Jurkat, Clone E6-1 (cell line): ENCODE measurements around the gene NTM.
"Not testable (repeated sequence)": the region's sequence is repeated elsewhere in the genome, so short reads cannot be mapped to it uniquely, and the experiment has no call there.

ENCODE experiments used
- DNase-seq: peaks from one replicate; pipeline ENCODE4 v3.0.0-alpha.2; 2011; ENCODE audit warnings: low read depth, low spot score
- H3K4me3 ChIP-seq: 2 replicates; pipeline ENCODE4 v1.5.1; 2011; ENCODE audit warnings: mild to moderate bottlenecking, low read length, control low read depth, moderate library complexity

The NTM gene

DNA sequence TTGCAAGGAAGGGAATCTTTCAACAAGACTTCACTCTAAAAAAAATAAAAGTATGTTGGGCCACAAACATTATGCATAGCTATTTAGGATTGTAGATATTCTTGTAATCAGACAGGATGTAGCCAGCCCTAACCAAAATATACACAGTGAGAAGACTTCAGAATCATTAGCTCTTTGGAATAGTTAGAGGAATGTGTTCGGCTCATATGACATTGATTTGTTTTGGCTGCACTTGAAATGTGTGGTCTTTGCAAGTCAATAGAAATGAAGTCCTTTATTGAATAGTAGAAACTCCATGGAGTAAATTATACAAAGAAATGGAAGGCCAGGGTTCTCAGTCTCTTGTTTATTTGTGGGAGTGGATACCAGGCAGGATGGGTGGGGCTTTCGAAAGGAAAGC lies 692.1 kb downstream of the NTM start:
- no peak overlapping the region for H3K4me3 ChIP-seq
- no peak for DNase-seq

DNA sequence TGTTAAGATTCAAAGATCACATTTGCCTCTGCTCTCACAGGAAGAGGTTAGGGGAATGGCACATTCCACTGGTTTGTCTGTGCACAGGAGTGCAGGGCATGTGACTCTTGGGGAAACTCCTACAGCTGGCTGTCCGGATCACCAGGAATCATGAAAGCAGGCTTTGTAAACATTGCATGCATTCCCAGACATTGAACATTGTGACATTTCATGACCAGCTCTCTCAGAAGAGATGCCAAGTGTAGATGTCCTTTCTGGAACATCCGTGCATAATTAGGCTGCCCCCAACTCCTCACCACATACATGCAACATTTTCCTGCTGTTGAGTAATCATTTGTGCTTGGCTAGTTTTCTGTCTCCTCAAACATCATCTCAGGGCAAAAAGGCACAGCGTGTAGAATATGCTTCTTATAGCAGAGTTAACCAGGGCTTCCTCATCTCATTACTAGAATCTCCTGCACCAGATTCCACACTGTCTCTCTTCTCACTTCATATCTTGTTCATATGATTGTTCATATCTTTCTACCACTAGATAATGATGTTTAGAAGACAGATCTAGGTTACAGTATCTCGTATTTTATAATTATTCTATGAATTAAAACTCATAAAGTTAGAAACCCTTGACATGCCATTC lies 694.7 kb downstream of the NTM start:
- DNase-seq: no peak
- no peak overlapping the region for H3K4me3 ChIP-seq

DNA sequence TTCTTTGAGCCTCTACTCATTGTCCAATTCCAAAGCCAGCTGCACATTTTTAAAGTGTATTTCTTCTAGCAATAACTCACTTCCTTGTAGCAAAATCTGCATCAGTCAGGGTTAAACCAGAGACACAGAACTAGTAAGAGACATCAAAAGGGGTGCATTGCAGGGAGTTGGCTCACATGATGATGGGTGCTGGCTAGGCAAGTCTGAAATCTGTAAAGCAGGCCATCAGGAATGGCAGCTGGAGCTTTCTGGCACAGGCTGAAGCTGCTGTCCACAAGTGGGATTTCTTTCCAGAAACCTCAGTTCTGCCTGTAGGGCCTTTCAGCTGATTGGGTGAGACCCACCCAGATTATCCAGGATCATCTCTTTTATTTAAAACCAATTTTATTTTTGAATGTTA lies 698.1 kb downstream of the NTM start:
- DNase-seq: no peak
- H3K4me3 ChIP-seq: no peak overlapping the region

DNA sequence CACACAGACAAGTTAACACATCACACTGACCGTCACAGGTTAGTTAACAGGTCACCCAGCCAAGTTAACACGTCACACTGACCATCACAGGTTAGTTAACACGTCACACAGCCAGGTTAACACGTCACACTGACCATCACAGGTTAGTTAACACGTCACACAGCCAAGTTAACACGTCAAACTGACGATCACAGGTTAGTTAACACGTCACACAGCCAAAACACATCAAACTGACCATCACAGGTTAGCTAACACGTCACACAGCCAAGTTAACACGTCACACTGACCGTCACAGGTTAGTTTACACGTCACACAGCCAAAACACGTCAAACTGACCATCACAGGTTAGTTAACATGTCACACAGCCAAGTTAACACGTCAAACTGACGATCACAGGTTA lies 699.2 kb downstream of the NTM start:
- DNase-seq, H3K4me3 ChIP-seq: not testable (repeated sequence)

DNA sequence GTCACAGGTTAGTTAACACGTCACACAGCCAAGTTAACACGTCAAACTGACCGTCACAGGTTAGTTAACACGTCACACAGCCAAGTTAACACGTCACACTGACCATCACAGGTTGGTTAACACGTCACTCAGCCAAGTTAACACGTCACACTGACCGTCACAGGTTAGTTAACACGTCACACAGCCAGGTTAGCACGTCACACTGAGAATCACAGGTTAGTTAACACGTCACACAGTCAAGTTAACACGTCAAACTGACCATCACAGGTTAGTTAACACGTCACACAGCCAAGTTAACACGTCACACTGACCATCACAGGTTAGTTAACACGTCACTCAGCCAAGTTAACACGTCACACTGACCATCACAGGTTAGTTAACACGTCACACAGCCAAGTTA lies 700.5 kb downstream of the NTM start:
- DNase-seq, H3K4me3 ChIP-seq: not testable (repeated sequence)

DNA sequence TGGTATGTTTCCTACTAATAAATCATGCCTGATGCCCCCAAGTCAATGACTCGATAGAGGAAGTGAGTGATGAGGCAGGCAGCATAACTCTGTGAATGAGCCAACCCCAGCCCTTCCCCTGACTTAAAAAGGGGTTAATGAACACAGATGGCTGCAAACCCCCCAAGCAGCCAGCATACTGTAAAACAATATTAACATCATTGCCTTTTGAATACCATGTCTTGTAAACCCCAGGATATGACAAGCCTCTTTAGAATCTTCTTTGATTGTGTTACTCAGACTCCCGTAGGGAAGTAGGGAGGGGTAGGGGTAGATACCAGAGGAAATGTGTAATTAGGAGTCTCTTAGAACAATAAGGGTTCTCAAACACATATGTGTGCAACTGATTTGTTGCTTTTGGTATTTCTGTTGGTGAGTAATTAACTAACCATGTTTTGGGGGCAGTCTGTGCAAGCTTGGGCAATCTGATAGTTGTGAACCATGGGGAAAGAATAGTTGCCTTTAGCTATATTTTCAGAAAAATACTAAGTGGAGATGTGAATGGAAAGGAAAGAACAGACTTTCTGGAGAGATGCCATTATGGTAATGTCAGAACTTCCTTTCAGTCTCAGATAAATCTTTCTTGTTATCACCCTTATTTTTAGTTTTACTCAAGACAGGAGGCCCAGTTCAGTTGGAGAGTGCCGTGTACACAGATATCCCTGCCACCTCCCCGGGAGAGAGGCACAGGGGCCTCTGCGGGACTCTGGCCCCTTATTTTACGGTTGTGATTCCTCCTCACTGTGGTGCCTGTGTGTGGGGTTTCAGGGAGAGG lies 701.8 kb downstream of the NTM start:
- H3K4me3 ChIP-seq: no peak overlapping the region
- DNase-seq: no peak

DNA sequence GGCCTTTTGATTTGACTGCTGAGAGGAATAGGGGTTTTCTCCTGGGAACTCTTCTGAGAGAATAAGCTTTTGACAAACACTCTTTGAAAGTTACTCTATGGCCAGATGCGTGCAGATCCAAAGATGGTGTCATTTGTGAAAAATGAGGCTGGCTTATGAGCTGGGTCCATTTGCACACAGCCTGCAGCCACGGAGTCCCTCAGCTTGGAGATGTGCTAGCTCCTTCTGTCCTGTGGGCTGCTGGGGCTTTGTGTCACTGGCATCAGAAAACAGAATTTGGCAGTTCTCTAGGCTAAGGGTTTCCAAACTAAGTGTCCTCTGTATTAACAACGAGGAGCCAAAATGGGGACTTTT lies 702.4 kb downstream of the NTM start:
- H3K4me3 ChIP-seq: no peak overlapping the region
- no peak for DNase-seq

DNA sequence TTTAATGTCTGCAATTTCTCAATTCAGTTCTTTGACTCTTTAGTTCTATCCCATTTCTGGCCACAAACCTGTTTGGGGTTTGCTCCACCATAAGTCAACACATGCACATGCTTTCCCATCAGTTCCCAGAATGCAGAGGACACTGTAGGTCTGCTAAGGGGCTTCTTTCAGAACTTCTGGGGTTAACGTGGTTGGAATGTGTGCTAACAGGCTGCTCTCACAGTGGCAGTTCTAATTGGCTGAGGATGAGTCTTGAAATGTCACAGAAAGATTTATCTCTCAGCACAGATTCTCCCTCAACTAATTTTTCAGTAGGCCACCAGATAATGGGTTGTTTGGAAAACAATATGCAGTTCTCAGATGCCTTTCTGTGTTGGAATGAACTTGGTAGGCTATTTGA lies 703.4 kb downstream of the NTM start:
- no peak overlapping the region for H3K4me3 ChIP-seq
- no peak for DNase-seq

DNA sequence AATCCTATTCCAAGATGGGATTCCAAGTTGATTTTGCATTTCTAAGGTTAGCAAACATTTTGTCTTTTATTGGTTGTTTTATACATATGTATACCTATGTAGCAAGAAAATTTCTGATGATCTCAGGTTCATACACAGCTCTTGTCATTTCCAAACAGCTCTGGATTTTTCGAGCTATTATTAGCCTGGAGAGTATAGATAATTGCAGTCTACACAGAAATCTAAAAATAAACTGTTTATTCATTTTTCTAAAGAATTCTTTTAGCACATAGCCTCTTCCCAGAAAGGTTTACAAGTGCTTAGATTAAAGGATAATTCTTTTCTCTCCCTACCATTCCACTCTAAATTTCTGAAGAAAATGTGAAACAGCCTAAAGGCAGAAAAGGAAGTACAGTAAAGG lies 705.0 kb downstream of the NTM start:
- H3K4me3 ChIP-seq: no peak overlapping the region
- no peak for DNase-seq

DNA sequence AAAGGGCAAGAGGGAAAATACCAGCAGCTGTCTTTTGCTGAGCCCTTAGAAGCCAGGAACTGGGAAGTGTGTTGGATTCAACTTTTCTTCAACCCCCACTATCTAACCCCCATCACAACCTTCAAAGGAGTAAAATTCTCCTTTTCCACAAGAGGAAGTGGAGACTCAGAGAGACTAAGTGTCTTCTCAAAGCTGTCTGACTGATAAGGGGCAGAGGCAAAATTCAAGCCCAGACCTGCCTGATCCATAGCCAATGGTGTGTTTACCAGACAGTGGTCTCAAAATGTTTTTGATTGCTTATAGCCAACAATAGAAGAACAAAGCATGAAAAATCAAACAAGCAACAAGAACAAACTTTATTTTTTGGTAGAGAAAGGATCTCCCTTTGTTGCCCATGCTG lies 707.0 kb downstream of the NTM start:
- no peak overlapping the region for H3K4me3 ChIP-seq
- DNase-seq: no peak

DNA sequence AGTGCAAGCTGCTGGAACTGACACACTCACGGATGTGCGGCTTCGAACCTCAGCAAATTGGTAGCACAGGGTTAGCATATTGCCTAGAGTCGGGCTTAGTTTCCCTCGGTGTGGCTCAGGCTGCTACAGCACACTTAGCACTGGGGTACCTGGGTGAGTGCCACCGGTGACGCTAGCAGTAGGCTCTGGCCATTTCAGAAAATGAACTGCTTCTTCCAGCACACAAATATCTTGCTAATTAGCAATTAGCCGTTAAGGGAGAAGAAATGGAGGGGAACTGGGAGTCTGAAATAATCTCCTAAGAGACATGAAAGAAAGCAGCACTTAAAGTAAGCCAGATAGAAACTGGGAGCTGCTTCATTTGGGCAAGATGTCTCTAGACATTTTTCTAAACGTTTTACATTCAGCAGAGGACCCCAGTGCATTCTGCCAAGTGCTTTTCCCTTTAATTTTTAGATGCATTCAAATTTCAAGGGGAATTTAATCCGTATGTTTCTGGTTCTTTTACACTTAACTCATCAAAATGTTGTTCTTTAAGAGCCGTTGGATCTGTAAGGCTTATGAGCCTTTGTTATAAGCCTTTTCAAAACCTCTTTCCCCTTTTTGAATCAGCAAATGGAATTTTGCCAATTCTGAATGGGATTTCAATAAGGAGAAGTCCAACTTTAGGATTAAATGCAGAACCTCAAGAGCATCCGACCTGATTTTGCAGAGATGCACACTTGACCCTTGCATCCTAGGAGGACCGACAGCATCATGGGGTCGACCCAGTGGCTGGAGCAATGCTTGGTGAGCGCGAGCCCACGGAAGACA lies 708.1 kb downstream of the NTM start:
- no peak for DNase-seq
- no peak overlapping the region for H3K4me3 ChIP-seq

DNA sequence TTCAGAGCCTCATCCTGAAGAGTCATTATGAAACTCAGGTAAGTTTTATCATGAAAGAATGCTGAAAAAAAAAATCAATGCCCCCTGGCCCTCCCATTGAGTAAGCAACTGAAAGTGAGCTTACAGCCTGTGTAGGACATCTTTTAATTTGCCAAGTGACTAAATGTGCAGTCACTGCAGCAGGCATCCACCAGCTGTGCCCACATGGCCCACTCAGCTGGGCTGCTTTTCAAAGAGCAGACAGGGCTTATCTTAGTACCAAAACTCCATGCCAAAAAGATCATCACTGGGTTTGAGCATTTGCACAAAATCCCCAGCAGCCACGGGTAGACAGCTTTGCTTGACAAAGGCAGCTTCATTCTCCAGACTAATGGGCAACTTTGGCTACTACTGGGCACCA lies 709.7 kb downstream of the NTM start:
- no peak for DNase-seq
- no peak overlapping the region for H3K4me3 ChIP-seq

DNA sequence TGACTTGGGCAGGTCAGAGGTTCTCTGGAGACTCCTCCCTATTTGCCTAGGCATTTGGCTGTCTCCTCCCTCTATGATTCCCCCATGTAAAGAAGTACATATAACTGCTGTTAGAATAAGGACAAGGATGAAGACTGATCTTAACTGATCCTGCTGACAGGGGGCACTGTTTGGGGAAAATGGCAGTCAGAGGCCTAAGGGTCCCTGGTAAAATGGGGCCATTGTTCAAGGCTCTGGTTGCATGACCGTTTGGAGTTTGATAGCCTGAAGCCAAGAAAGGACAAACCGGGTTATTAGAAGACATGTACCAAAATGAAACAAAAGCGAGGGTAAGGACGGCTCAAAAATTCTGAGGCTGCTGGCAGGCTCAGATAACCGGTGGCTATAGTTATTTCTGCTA lies 712.2 kb downstream of the NTM start:
- no peak for DNase-seq
- no peak overlapping the region for H3K4me3 ChIP-seq

DNA sequence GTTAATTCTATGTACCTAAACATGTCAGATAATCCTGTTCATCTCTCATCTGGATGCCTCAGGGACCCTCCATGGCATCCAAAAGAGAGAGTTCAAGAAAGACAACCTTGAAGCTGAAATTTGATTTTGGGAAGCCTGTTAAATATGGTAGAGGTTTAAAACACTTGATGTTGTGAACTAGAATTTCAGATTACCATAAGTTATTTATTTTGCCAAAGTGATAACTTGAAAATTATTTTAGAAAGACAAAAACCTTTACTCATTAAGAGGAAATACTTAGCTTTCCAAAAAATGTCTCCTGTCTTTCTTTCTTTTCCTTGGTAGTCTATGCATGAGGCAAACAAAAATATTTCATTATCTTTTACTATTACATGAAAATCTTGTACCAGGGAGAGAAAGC lies 714.0 kb downstream of the NTM start:
- H3K4me3 ChIP-seq: no peak overlapping the region
- DNase-seq: no peak

DNA sequence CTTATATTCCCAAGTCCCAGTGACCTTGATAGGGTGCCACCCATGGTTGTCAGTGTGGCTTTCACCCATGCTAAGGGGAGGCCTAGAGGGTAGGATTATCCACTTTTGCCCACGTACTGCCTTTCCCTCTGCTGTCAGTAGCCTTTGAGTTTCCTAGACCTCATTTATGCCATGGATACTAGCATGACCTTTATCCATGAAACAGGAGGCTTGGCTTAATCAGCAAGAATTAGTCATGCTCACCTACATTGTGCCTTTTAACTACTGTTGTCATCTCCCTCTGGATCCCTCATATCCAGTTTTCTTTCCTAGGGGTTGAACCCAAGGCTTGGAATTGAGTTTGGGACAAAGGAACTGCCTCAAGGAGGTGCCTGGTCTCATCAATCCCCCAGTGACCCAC lies 716.7 kb downstream of the NTM start:
- DNase-seq: no peak

DNA sequence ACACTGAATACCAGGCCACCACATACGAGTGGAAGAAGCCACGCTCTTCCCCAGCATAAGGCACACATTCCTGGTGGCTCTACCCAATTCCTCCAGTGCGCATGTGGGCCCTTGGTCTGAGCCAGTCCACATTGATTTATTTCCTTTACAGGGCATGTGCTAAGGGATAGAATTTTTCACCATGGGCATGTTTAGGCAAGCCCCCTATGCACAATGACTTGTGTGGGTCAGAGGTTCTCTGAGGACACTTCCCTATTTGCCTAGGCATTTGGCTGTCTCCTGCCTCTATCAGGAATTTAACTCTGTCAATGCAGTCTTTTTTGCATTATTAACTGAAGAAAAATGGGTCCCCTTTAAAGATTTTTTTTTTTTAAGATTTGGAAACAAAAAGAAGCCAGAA lies 718.1 kb downstream of the NTM start:
- H3K4me3 ChIP-seq: no peak overlapping the region
- DNase-seq: no peak

More for the DNA sequence above, 716.7 kb downstream of the NTM start:
- no peak overlapping the region for H3K4me3 ChIP-seq

DNA sequence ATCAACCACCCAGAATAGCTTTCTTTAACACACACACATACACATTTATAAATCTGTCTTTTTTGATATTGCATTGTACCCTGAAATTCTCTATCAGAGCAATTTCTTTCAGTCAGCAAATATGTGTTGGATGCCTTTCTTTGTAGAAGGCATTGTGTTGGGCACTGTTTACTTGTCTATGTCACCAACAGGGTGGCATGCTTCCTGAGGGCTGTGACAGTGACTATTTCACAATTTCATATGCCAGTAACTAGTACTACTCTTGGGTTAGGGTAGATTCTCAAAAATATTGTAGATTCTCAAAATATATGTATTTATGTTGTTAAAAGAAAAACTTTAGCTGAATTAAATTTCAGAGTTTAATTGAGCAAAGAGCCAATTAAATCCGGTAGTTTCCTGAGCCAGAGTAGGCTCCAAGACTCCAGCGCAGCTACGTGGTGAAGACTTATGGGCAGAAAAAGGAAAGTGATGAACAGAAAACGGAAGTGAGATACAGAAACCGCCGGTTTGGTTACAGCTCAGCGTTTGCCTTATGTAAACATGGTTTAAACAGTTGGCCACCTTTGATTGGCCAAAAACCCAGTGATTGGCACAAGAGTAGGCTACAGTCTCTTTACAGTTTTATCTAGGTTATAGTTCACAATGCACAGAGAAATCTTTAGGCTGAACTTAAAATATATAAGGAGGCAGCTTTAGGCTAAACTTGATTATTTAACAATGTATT lies 723.3 kb downstream of the NTM start:
- no peak overlapping the region for H3K4me3 ChIP-seq
- peak; percentile 65 for DNase-seq

DNA sequence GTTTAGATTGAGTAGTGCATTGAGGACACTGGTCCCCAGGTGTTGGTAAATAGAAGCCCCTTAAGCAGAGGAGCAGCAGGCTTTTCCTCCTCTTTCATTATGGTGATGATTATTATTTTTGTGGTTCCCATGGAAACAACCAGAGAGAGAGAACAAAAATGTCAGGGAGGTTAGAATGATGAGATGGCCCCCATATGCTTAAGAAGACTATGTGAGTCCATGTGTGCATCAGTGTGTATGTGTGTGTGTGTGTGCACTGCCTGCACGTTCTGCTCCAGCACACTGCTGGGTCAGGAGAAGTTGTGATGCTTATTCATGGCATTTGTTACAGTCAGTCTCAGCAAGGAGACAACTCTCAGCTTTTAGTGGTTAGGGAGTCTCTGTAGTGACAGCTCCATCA lies 724.2 kb downstream of the NTM start:
- no peak overlapping the region for H3K4me3 ChIP-seq
- no peak for DNase-seq

DNA sequence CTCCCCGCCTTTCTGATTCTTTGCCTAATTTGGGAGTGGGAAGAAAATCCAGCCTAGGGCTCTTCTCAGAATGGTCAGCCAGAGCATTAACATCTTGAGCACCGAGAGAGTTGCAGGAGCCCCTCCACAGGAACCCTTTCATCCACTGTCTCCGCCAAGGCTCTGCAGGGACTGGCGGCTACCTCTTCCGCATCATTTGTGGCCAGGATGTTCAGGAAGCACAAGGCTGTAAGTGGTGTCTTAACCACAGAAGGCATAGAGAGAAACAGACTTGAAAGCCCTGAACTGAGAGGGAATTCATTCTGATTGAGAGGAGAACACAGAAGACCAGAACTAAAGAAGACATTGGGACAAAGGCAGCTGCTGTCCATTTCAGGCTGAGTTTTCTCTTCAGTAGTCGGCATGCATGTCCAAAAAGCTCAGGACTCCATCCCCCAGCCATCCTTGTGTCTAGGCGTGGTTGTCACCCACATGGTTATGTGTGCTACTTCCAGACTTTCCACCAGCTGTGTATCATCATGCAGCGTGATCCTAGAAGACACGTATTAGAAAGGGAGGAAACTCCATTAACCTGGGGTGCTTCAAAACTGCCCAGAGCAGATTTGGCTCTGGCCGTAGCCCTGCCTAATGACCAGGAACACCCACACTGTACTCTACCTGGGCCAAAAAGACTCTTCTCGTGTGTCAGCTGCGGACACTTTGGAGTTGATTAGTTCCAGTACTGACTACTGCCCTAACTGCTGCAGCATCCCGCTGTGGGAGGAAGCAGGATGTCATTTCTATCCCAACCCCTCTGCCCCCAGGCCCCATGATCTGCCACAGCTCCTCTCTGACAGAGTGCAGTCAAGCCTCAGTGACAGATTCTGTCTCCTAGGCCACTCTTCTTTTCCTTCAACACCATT lies 725.1 kb downstream of the NTM start:
- peak; percentile 66 for DNase-seq
- H3K4me3 ChIP-seq: no peak overlapping the region
